ENCODE results near the gene ABCA9.
"Not testable (repeated sequence)": the region's sequence is repeated elsewhere in the genome, so short reads cannot be mapped to it uniquely, and the experiment has no call there.

The ABCA9 gene

DNA sequence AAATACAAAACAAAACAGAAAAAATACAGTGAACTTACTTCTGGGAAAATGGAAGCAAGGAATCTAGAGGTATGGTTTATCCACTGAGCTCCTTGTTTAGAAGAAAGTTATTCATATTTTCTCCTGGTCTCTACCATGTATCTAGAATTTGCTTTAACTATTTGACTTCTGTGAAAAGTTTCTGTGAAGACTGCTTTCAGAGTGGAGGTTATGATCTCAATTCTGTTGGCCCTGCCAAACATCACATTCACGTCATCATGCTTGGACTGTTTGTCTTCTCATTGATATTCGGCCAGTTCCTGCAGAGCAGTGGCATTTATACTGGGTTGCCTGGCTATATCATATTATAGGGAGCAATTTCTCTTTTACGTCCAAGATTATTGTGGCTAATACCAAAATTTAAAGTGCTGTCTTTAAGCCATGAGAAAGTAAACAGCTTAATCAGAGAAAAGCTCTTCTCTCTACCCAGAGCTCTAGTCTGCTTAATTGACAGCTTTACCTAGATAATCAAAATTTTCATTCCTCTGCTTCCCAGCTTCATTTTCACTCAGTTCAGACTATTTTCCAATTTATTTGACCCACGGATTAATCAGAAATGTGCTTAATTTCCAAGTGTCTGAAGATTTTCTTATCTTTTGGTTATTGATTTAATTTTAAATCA is 105.4 kb downstream of the ABCA9 start, which contains the start of gene ABCA8:
Gene ABCA8, minus strand, starts transcription at position 212 of the 661 bp plus-strand sequence. CDS start 13,358 bp downstream, outside the sequence.
- DNase-seq (ENCODE audit: low read depth), result no peak

DNA sequence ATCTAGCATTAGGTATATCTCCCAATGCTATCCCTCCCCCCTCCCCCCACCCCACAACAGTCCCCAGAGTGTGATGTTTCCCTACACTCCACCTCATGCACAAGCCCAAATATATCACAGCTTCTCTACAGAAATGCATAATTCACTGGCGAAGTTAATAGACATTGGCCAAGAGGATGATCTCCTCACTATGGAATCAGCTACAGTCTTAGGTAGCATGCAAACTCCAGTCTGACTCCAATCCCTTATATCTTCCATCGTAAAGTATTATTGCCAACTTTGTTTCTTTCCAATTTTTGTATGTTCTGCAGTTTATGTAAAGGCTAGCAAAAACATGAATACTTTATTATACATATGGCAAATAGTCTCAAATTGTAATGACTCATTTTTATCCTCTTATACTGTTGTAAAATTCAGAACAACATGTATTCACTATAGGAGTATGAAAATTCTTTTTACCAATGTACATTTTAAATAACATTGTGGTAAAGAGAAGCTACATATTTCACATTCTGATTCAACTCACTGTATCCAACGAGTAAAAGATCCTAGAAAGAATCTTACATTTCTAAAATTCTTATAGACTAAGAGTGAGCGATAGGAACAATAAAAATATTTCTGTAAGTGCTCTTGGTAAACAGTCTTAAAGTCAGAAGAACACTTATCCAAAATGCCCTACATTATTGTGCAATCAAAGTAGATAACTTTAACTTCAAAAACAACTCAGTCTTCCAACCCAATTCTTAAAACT is 106.4 kb downstream of the ABCA9 start:
- DNase-seq (ENCODE audit: low read depth), result no peak

DNA sequence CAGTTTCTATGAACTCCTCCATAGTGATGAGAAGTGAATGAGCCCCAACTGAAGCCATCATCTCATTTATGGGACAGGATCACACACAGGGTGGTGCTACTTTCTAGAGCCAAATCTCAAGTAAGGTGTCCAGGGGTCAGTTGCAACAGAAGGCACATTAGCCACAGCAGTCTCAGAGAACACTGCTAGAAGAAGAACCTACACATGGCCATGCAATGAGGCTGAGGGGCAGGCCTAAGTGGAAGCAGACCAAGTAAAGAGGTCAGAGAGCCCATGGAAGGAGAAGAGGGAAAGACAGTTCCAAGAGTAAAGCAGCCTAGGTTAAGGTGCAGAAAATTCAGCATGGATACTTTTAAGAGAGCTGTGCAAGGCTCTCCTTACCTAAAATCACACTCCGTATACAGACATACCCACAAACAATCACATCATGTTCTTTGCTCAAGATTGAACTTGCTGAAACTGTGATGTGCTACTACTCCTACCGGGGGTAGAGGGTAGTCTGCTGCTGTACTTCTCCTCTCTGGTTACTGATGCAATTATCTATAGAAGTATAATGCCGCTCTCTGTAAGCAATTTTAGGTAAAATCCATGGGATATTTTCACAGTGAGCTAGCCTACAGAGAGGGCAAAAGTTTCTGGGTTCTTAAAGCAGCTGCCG is 107.3 kb downstream of the ABCA9 start:
- no peak for DNase-seq (ENCODE audit: low read depth)

DNA sequence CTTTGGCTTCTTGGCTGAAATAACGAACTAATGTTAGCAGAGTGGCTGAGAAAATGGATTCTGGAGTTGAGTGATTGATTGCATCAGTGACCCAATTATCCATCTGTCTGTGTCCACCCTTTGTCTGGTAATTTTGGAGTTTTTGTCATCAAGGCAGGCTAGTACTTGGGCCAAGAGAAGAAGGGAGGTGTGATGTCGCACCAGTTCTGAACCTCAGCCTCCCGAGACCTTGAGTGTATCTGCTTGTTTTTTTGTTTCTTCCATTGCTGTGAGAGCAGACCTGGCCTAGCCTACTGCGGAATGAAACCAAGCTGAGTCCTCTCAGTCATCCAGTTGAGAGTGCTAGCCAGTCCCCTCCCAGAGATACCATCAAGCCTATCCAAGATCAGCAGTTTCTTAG is 110.0 kb downstream of the ABCA9 start:
- DNase-seq (ENCODE audit: low read depth), result no peak

DNA sequence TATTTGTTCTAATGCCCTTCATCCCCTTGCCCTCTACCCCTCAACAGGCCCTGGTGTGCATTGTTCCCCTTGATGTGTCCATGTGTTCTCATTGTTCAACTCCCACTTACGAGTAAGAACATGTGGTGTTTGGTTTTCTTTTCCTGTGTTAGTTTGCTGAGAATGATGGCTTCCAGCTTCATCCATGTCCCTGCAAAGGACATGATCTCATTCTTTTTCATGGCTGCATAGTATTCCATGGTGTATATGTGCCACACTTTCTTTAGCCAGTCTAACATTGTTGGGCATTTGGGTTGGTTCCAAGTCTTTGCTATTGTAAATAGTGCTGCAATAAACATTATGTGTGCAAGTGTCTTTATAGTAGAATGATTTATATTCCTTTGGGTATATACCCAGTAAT is 112.9 kb downstream of the ABCA9 start:
- not testable (repeated sequence) for DNase-seq (ENCODE audit: low read depth)

DNA sequence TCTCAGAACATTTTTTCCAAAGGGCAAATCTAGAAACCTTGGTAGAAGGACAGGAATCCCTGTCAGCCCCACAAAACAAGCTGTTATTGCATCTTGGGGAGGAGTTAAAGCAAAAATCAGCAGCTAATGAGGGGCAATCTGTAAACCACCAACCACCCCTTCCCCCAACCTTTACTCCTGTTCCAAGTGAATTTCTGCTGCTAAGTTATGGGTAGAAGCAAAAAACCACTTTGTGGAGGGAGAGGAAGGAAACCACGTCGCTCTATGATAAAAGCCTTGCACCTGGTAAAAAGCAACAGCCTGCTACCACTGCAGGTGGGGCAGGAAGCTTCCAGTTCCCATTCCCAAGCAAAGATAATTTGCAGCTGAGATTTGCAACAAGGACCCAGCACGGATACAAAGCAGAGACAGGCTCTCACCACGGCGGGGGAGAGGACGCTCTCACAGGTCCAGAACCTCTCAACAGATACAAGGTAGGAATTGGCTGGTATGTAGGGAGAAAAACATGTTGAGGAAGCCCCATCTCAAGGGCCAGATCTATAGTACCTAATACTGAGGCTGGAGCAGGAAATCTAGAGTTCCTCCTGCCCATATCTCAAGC is 116.2 kb downstream of the ABCA9 start:
- no peak for DNase-seq (ENCODE audit: low read depth)

DNA sequence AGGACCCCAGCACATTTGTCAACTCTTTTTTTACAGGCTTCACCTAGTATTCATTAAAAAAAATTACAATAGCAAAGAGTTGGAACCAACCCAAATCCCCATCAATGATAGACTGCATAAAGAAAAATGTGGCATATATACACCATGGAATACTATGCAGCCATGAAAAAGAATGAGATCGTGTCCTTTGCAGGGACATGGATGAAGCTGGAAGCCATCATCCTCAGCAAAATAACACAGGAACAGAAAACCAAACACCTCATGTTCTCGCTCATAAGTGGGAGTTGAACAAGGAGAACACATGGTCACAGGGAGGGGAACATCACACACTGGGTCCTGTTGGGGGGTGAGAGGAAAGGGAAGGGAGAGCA is 116.9 kb downstream of the ABCA9 start:
- not testable (repeated sequence) for DNase-seq (ENCODE audit: low read depth)

DNA sequence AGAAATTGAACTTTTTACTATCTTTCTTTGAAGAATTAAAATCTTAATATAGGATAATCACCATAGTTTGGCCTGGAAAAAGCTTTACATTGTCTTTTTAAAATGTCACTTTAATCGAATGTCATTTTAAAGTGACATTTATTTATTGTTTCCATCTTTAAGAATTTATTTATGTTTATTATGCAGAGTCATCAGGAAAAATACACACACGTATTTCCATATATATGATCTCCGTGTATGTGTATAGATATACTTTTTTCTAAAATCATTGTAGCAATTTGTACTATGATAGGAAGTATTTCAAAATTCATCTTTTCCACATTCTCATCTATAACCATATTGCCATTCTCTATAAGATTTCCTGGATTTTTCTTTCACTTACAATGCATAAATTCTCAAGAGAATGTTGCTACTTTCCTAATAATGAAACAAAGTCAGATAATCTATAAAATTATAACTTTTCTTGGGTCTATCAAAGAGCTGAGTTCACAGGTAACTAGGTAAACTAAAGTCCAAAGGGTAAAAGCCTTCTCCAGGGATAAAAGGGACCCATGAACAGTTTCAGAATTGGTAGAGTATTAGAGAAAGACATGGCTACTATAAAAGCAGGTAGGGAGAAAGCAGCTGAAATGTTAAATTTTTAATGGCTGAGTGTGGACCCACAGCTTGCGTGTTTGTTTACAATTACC is 117.5 kb downstream of the ABCA9 start:
- no peak for DNase-seq (ENCODE audit: low read depth)

DNA sequence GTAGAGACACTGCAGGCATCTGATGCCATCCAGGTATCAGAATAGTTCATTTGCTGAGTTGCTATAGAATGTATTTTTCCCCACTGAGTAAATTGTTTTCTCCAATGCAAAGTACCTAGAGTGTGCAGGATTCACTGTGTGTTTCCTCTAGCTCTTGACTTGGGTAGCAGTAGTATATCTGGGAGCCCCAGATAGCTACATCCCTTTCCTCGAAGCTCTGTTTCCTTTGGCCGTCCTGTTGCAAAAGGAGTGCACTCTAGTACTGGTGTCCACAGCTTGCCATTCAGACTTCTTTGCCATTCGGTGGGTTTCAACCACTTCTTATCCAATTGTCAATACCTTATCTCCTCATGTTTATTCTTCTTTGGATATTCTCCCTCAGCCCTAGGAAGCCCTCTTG is 118.3 kb downstream of the ABCA9 start:
- DNase-seq (ENCODE audit: low read depth), result no peak

DNA sequence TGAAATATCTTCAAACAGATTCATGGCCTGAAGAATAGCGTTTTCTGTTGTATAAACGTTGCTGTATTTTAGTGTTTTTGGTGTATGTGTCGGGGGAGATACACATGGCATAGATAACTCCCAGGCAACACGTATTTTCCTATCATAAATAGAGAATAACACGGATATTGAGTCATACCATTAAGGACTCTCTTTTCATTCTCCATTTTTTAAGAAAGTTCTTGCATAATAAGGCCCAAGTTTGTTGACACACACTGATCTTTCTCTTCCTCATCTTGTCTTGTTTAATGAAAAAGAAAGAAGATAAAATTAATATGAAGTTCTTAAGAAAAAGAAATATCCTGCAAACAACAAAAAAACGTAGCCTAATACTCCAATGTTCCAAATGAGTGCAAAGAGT is 119.0 kb downstream of the ABCA9 start:
- DNase-seq (ENCODE audit: low read depth), result no peak

DNA sequence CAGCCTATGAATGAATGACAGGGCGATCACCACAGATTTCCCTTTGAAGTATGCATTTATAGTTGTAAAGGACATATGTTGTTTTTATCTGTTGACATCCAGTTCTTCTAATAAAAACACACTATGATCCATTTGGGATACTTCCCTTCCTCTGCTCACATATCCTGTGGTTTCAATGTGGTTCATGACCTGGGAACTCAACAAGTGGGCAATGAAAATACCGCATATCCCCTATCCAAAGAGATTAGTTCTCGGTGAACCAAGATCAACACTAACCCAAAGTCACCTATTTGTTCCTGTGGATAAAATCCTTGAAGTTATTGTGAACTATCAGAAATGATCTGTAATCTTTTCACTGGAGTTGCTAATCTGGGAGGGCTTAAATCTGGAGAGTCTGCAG is 121.5 kb downstream of the ABCA9 start:
- no peak for DNase-seq (ENCODE audit: low read depth)

DNA sequence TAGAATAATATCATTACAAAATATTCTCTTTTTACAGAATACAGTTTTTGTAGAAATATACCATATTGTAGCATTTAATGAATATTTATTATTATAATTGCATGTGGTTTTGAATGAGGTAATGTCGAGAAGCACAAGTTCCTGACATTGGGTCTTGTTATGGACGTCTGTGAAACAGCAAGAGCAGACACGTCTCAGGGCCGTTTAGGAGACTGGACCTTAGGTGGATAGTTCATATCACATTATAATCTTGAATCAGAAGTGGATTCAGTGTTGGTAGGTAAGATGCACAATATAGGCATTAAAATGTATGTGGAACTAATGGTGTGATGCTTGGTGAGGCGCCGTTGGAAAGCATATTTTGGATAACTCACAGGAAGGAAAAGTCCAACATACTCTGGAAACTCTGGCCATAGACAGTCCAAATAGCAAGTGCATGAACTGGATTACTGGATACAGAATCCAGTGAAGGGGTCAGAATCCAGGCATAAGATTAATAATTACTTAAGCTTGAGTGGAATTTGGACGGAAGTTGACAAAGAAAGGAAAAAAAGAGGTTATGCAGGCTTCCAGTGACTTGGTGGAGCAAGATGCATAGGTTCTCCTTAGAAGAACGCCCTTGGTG is 122.7 kb downstream of the ABCA9 start:
- no peak for DNase-seq (ENCODE audit: low read depth)

DNA sequence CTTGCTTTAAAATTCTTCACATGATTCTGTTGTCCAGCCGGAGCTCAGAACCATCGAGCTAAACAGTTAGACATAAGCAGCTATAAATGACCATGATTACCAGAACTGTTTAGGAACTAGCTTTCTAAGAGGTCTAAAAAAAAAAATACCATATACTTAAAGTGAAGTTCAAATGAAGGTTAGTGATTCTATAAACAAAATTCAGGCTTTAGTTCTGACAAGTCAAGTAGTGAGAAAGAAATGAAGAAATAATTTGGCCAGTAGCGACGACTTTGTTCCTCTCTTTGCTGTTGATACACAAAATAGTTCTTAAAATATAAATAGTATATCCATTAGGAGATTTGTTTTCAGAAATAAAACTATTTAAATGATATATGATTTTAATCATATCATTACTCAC is 133.2 kb downstream of the ABCA9 start:
- DNase-seq (ENCODE audit: low read depth), result no peak

DNA sequence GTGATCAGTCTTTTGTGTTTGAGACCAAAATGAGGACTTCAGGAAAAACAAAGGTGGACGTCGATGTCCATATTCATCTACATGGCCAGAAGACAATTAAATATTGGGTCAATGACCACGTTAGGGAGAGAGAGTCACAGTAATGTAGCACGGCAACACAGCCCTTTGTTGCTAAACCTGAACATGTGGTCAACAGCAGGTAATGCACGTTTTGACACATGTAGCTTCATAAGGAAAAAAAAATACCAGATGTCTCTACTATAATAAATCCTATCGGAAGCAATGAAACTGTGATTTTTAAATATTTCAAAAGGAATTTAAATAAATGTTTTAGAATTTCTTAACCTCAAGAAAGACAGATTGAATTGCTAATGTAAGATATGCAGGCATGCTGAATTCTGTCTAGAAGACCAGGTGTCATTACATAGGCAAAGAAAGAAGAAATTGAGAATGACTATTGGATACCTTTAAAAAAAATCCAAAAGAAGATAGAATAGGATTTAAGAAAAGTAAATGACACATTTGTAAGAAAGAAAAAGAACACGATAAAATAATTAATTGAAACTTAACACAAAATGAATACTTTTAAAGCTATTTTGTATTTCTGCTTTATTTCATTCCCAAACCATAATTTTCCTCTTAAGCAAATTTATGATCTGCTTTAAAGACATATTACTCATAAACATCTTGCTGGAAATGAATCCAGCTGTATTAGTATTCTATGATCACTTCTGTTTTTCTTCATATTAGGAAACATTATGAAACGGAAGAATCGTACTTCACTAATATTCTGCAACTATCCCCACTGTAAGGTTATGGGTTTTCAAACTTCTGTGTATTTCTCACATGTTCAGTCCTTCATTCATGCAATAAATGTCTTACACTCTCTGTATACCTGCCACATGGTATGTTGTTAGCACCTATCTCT is 135.7 kb downstream of the ABCA9 start:
- no peak for DNase-seq (ENCODE audit: low read depth)

Data from stimulated activated CD8-positive, alpha-beta memory T cell treated with anti-CD3 and anti-CD28 coated beads, Interleukin-7, amount 100 ng/mL, for 24 hours (primary cell).